ENCODE results near the gene RAP1B. TPM values are rescaled to one million over a fixed set of nuclear protein-coding genes. Genes with fewer than 3 reads are reported as not detected.

Gene RAP1B
- total RNA-seq, 1 experiment from 2014 or later = 86.9 TPM

GRCh38 chr12:68572661-68573060 is 38.0 kb upstream of the RAP1B start:
- ChIA-PET POLR2A (interaction anchor here (0.9 kb wide), 1 partner anchor 13 kb away, joined by 3 read pairs; no protein-coding TSS in a partner anchor), CTCF (no interaction called here)
- DNase-seq (ENCODE audit: low spot score) (no peak), ATAC-seq (no peak)
- no peaks in the 10 kb centered on the region for H3K36me3 Mint-ChIP-seq
- H3K27me3 Mint-ChIP-seq (ENCODE audit: low read depth) = no peaks in the 10 kb centered on the region; the same call in 1 of the 2 replicates
- H3K9me3 Mint-ChIP-seq = no peaks in the 10 kb centered on the region
- no peak for TF ChIP-seq GABPB1 (CRISPR knock-in tag; IDR thresholded peaks at IDR 0.05)
- TF ChIP-seq NR3C1 (CRISPR knock-in tag; conservative IDR thresholded peaks at IDR 0.05; ENCODE audit: low read depth) = no peak
- no peak for TF ChIP-seq E2F5 (CRISPR knock-in tag; IDR thresholded peaks at IDR 0.05)
- TF ChIP-seq ZNF416 (CRISPR knock-in tag; IDR thresholded peaks at IDR 0.05) = no peak
- TF ChIP-seq CREM (CRISPR knock-in tag; IDR thresholded peaks at IDR 0.05) = no peak
- no peak for TF ChIP-seq CDX4 (CRISPR knock-in tag; IDR thresholded peaks at IDR 0.05; ENCODE audit: borderline replicate concordance)
- no peaks in the 10 kb centered on the region for H3K4me1 Mint-ChIP-seq
- H3K4me3 Mint-ChIP-seq = no peak overlapping the region
- no peak overlapping the region for H3K27ac Mint-ChIP-seq

- CTCF ChIA-PET = no interaction called here
- H3K4me1 Mint-ChIP-seq = no peaks in the 10 kb centered on the region
Measured at GRCh38 chr12:68573406-68573805, 37.3 kb upstream of the RAP1B start.

More at GRCh38 chr12:68573406-68573805, 37.3 kb upstream of the RAP1B start:
- no peaks in the 10 kb centered on the region; the same call in 1 of the 2 replicates for H3K27me3 Mint-ChIP-seq (ENCODE audit: low read depth)
- no peak for DNase-seq (ENCODE audit: low spot score)
- no peaks in the 10 kb centered on the region for H3K9me3 Mint-ChIP-seq
- TF ChIP-seq TEAD4 (CRISPR knock-in tag; IDR thresholded peaks at IDR 0.05) (no peak), STAT6 (CRISPR knock-in tag; conservative IDR thresholded peaks at IDR 0.05; ENCODE audit: low read depth) (no peak), ZNF671 (CRISPR knock-in tag; IDR thresholded peaks at IDR 0.05) (no peak), SP1 (CRISPR knock-in tag; conservative IDR thresholded peaks at IDR 0.05) (no peak), TCF7 (CRISPR knock-in tag; IDR thresholded peaks at IDR 0.05; ENCODE audit: low read depth) (no peak), SMAD4 (CRISPR knock-in tag; IDR thresholded peaks at IDR 0.05) (no peak), E2F1 (CRISPR knock-in tag; IDR thresholded peaks at IDR 0.05) (no peak), ZNF263 (CRISPR knock-in tag; IDR thresholded peaks at IDR 0.05; ENCODE audit: low read depth) (no peak), E2F4 (CRISPR knock-in tag; IDR thresholded peaks at IDR 0.05; ENCODE audit: borderline replicate concordance, low read depth) (no peak), ZNF138 (CRISPR knock-in tag; conservative IDR thresholded peaks at IDR 0.05) (no peak), KAT7 (CRISPR knock-in tag; IDR thresholded peaks at IDR 0.05; ENCODE audit: borderline replicate concordance) (no peak), ZNF121 (CRISPR knock-in tag; IDR thresholded peaks at IDR 0.05) (no peak), E2F5 (CRISPR knock-in tag; IDR thresholded peaks at IDR 0.05) (no peak), EMX1 (CRISPR knock-in tag; IDR thresholded peaks at IDR 0.05) (no peak), AFF4 (CRISPR knock-in tag; IDR thresholded peaks at IDR 0.05; ENCODE audit: borderline replicate concordance) (no peak)
- POLR2A ChIA-PET = interaction anchor here (0.9 kb wide), 1 partner anchor 12 kb away, joined by 3 read pairs; no protein-coding TSS in a partner anchor
- no peak overlapping the region for H3K27ac Mint-ChIP-seq
- no peak for ATAC-seq
- no peaks in the 10 kb centered on the region for H3K36me3 Mint-ChIP-seq
- no peak overlapping the region for H3K4me3 Mint-ChIP-seq
